MM.1S (cell line): Measurements from ENCODE around the gene NEURL1.

Experiments used
- DNase-seq: peaks from one replicate; pipeline ENCODE4 v3.0.0-alpha.2; 2015
- H2AFZ ChIP-seq: fragments of 300-600 bp; sonication (generic); 2 replicates; pipeline ENCODE4 v1.6.0; 2016; ENCODE audit warnings: antibody characterized with exemption, low read length
- H3F3A ChIP-seq: fragments of 300-600 bp; sonication (generic); 2 replicates; pipeline ENCODE4 v1.6.1; 2016; ENCODE audit warnings: mild to moderate bottlenecking, antibody characterized with exemption, low read length, moderate library complexity, mixed read lengths; ENCODE audit not compliant: insufficient read depth
- H3K27ac ChIP-seq: fragments of 300-600 bp; sonication (generic); 2 replicates; pipeline ENCODE4 v1.5.1; 2016; ENCODE audit warnings: mild to moderate bottlenecking, low read length
- H3K27me3 ChIP-seq: fragments of 300-600 bp; sonication (generic); replicated peaks from 2 replicates; pipeline ENCODE4 v1.6.0; 2016; ENCODE audit warnings: low read length; ENCODE audit not compliant: insufficient read depth
- H3K36me3 ChIP-seq: fragments of 300-600 bp; sonication (generic); replicated peaks from 2 replicates; pipeline ENCODE4 v1.6.1; 2016; ENCODE audit warnings: mild to moderate bottlenecking, low read length, mixed read lengths; ENCODE audit not compliant: insufficient read depth
- H3K4me1 ChIP-seq: fragments of 300-600 bp; sonication (generic); 2 replicates; pipeline ENCODE4 v1.6.1; 2016; ENCODE audit warnings: low read length, mixed read lengths
- H3K4me2 ChIP-seq: fragments of 300-600 bp; sonication (generic); 2 replicates; pipeline ENCODE4 v1.6.0; 2016; ENCODE audit warnings: low read depth, low read length
- H3K4me3 ChIP-seq: fragments of 300-600 bp; sonication (generic); 2 replicates; pipeline ENCODE4 v1.5.1; 2016; ENCODE audit warnings: low read length, mixed read lengths
- H3K79me2 ChIP-seq: fragments of 300-600 bp; sonication (generic); 2 replicates; pipeline ENCODE4 v1.6.1; 2016; ENCODE audit warnings: mixed run types, low read length, mixed read lengths
- H3K9ac ChIP-seq: fragments of 300-600 bp; sonication (generic); 2 replicates; pipeline ENCODE4 v1.6.1; 2016; ENCODE audit warnings: low read length, mixed read lengths
- H3K9me2 ChIP-seq: fragments of 300-600 bp; sonication (generic); replicated peaks from 2 replicates; pipeline ENCODE4 v1.6.1; 2016; ENCODE audit warnings: mild to moderate bottlenecking, low read length, mixed read lengths; ENCODE audit not compliant: insufficient read depth
- H3K9me3 ChIP-seq: fragments of 300-600 bp; sonication (generic); replicated peaks from 2 replicates; pipeline ENCODE4 v1.6.1; 2016; ENCODE audit warnings: mild to moderate bottlenecking, low read length, mixed read lengths; ENCODE audit not compliant: insufficient read depth
- H4K20me1 ChIP-seq: fragments of 300-600 bp; sonication (generic); 2 replicates; pipeline ENCODE4 v1.6.1; 2016; ENCODE audit warnings: mild to moderate bottlenecking, low read length, moderate library complexity, mixed read lengths; ENCODE audit not compliant: insufficient read depth
- CTCF ChIP-seq: fragments of 300-600 bp; sonication (generic); IDR thresholded peaks from 2 replicates; pipeline ENCODE4 v1.5.1; 2016; ENCODE audit warnings: antibody characterized with exemption, low read length, mixed read lengths
- EZH2 ChIP-seq: fragments of 300-600 bp; sonication (generic); optimal IDR thresholded peaks from 2 replicates; pipeline ENCODE3; 2017; ENCODE audit warnings: low read depth, mild to moderate bottlenecking, antibody characterized with exemption, low read length, mixed read lengths
- EZH2phosphoT487 ChIP-seq: fragments of 300-600 bp; sonication (generic); IDR thresholded peaks from 2 replicates; pipeline ENCODE4 v1.6.1; 2018; ENCODE audit warnings: antibody characterized with exemption, low read length

The NEURL1 gene

GRCh38 chr10:103599211-103599610 lies 105.7 kb downstream of the NEURL1 start:
- H2AFZ ChIP-seq = no peak overlapping the region
- no peak for DNase-seq
- H3K9me2 ChIP-seq = no peaks in the 10 kb centered on the region
- H3K9me3 ChIP-seq = no peaks in the 10 kb centered on the region
- H3K4me3 ChIP-seq = no peak overlapping the region
- H3F3A ChIP-seq = no peaks in the 10 kb centered on the region
- no peaks in the 10 kb centered on the region for H3K27me3 ChIP-seq
- TF ChIP-seq CTCF = no peak
- no peak for TF ChIP-seq EZH2
- TF ChIP-seq EZH2phosphoT487 = no peak
- H3K4me1 ChIP-seq = no peaks in the 10 kb centered on the region
- no peaks in the 10 kb centered on the region for H4K20me1 ChIP-seq
- no peaks in the 10 kb centered on the region for H3K36me3 ChIP-seq
- no peaks in the 10 kb centered on the region for H3K79me2 ChIP-seq
- H3K4me2 ChIP-seq = no peak overlapping the region
- no peak overlapping the region for H3K27ac ChIP-seq
- no peak overlapping the region for H3K9ac ChIP-seq

DNA sequence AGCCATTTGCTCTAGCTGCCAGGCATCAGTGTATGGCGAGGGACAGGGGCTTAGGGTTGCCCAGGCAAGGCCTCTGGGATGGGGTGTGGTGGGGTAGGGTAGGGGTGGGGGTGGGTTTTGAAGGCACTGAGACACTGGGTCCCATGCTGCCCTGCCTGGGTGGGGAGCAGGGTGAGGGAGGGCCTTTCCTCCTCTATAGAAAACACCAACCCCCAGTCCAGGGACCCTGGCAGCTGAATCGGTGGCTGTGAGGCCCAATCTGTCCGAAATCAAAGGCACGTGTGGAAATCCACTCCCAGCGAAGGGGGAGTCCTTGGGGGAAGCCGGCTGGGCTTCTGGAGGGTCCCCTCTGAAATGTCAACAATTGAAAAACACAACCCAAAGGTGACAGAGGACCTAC lies 106.4 kb downstream of the NEURL1 start:
- Histone ChIP-seq H3K79me2 (no peaks in the 10 kb centered on the region), H3F3A (no peaks in the 10 kb centered on the region), H3K4me1 (no peaks in the 10 kb centered on the region), H3K27me3 (no peaks in the 10 kb centered on the region), H3K27ac (no peak overlapping the region), H3K4me2 (no peak overlapping the region), H3K9me3 (no peaks in the 10 kb centered on the region), H3K9ac (no peak overlapping the region), H2AFZ (no peak overlapping the region), H4K20me1 (no peaks in the 10 kb centered on the region), H3K4me3 (no peak overlapping the region), H3K9me2 (no peaks in the 10 kb centered on the region), H3K36me3 (no peaks in the 10 kb centered on the region)
- no peak for TF ChIP-seq EZH2
- TF ChIP-seq EZH2phosphoT487 = no peak
- TF ChIP-seq CTCF = no peak
- DNase-seq = no peak

DNA sequence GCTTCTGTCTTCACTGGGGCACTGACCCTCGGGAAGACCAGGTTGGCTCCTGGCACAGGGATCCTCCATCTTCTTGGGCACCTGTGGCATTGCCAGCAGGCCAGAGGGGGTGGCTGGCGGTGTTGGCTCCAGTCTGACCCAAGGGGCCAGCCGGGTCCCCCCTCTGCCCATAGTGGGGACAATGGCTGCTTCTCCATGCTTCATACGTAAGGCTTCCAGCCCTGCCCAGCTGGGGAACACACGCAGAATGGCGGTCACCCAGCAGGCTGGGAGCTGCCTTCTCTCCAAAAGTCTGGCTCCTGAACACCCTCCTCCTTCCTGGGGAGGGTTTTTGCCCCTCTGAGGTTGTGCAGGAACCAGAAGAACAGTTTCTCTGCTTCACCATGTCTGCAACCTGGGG lies 106.8 kb downstream of the NEURL1 start:
- H3F3A ChIP-seq = no peaks in the 10 kb centered on the region
- H3K27me3 ChIP-seq = no peaks in the 10 kb centered on the region
- no peaks in the 10 kb centered on the region for H3K9me2 ChIP-seq
- H4K20me1 ChIP-seq = no peaks in the 10 kb centered on the region
- no peak overlapping the region for H3K9ac ChIP-seq
- no peaks in the 10 kb centered on the region for H3K36me3 ChIP-seq
- no peaks in the 10 kb centered on the region for H3K9me3 ChIP-seq
- no peak overlapping the region for H3K4me2 ChIP-seq
- DNase-seq = no peak
- no peaks in the 10 kb centered on the region for H3K79me2 ChIP-seq
- no peak overlapping the region for H2AFZ ChIP-seq
- H3K27ac ChIP-seq = no peak overlapping the region
- no peak for TF ChIP-seq EZH2
- TF ChIP-seq EZH2phosphoT487 = no peak
- TF ChIP-seq CTCF = no peak
- no peaks in the 10 kb centered on the region for H3K4me1 ChIP-seq
- H3K4me3 ChIP-seq = no peak overlapping the region
